Limb (tissue), 2 donors: ENCODE data around the gene GPC6.
"Not testable (repeated sequence)": the region's sequence is repeated elsewhere in the genome, so short reads cannot be mapped to it uniquely, and the experiment has no call there.

Source experiments
- DNase-seq, 2 donors: peaks; one replicate each; pipeline ENCODE4 v3.0.0-alpha.2; 2016; ENCODE audit errors: extremely low spot score in 2 of 2

Gene GPC6

GRCh38 chr13:94339116-94339687 is 1112.6 kb downstream of the GPC6 start:
- DNase-seq, result no peak

- no peak for DNase-seq
Observed at GRCh38 chr13:94342436-94343242, 1116.0 kb downstream of the GPC6 start.

GRCh38 chr13:94343243-94343585 is 1116.6 kb downstream of the GPC6 start:
- no peak for DNase-seq

DNA sequence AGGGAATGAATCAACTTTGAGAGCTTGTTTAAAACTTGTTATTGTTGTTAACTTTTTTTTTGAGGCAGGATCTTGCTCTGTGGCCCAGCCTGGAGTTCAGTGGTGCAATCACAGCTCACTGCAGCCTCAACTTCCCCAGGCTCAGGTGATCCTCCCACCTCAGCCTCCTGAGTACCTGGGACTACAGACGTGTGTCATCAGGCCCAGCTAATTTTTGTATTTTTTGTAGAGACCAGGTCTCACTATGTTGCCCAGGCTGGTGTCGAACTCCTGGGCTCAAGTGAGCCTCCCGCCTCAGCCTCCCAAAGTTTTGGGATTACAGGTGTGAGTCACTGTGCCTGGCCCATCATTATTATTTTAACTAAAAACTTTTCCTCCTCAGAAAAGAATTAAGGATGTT is 1117.1 kb downstream of the GPC6 start:
- DNase-seq, result not testable (repeated sequence)

GRCh38 chr13:94344126-94344818 is 1117.7 kb downstream of the GPC6 start:
- DNase-seq, result no peak

GRCh38 chr13:94345374-94346195 is 1119.0 kb downstream of the GPC6 start:
- DNase-seq, result no peak

- DNase-seq, result no peak
Observed at GRCh38 chr13:94346261-94347019, 1119.8 kb downstream of the GPC6 start.

DNA sequence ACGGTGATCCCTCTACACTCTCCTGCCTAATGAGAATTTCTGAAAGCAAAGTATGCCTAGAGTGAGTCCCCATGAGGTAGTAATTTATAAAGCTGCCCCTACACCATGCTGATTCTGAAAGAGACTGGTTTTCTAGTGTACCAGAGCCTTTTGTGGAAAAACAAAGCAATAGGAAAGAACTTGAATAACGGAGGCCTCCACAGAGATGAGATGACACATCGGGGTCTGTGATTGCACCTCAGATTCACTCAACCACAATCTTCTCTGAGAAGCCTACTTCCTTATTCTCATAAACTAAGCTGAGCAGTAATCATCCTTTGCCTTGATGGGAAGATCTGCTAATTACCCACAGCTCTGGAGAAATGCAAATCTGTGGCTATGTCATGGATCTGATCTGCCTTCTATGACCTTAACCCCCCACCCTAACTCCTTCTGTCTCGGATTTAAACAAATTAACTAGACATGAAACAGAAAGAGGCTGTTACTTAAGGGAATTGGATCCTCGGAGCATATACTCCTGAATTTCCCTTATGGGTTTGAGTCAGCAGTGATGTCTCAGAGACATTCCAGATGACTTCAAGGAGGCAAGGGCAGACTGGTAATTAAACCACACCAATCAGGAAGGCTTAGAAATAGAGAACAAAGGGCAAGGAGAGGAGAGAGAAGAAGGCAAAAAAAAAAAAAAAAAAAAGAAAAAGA is 1124.8 kb downstream of the GPC6 start:
- no peak for DNase-seq

DNA sequence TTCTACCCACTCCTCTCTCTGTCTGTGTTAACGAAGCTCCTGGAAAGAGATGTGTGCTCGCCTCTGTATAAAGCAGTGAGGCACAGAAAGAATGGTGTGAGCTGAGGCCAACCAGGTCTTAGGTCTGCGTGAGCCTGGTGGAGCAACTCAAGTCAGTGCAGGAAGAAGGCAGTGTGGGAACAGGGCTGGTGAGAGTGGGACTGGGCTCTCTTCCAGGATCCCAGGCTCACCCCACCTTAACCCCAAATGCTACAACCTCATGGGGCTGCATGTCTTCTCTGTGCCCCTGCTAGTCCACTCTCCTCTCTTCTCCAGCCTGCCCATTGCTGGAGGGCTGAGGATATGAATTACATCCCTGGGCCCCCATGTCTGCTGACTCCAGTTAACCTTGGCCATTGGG is 1125.5 kb downstream of the GPC6 start:
- DNase-seq, result no peak

DNA sequence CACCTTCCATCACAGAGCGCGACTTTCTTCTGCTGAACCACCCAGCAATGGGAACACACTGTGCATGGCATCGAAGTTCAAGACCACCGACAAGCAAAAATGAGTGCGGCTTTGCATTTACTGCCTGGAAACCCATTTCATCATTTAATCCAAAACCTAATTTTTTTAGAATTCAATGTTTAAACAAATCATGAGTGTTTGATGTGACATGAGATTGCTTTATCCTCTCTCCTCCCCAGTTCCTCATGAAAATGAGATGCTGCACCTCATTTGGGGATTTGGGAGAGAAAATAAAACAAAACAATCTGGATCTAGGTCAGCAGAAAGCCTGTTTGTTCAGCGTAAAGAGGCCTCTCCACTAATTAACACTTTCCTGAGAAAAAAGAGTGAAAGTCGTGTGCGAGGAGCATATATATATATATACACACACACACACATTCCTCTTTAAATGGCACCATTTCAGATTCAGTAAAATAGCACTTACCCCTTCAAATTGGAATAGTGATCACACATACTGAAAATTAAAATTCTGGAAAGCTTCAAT is 1126.6 kb downstream of the GPC6 start:
- DNase-seq, result no peak

DNA sequence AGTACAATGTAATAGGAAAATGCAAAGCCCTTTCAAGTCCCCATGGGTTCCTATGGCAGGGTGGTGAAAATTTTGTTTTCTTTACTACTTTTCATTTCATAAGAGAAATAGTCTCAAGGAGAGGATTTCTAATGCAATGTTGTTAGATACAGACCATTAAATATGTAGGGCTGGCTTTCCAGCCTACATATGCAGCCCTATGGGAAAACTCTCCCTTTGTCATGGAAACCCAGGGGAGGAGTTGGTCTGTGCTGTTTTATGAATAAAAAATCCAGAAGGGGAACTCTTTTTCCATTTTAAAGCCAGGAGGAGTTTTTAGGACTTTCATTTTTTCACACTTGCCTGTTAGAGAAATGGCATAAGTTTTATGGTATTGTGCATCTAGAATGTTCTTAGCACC is 1133.3 kb downstream of the GPC6 start:
- no peak for DNase-seq

DNA sequence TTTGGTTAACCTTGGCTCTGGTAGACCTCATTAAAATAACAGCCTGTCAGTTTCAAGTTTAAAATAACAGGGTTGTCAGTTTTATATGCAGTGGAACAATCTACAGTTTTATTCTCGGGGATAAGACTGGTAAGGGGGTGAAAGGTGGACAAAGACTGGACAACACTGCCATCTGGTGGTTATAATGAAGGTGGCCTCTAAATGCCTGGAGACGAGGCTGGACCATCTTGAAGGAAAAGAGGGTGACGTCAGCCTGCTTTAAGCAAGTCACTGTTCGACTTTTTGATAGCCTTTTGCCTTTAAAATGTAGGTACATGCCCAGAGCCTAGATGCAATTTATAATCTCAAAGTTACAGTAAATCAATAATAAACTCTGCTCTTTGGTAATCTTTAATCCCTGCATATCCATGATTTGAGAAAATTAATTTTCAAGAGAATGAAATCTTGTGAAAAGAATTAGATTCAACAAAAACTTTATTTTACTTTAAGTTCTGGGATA is 1135.9 kb downstream of the GPC6 start:
- DNase-seq, result peak; percentile 79 to 90

- DNase-seq, result no peak
Observed at GRCh38 chr13:94366677-94367076, 1140.1 kb downstream of the GPC6 start.

- peak in 1 of 2 donors; percentile 67 for DNase-seq
Observed at GRCh38 chr13:94369972-94370436, 1143.4 kb downstream of the GPC6 start.

DNA sequence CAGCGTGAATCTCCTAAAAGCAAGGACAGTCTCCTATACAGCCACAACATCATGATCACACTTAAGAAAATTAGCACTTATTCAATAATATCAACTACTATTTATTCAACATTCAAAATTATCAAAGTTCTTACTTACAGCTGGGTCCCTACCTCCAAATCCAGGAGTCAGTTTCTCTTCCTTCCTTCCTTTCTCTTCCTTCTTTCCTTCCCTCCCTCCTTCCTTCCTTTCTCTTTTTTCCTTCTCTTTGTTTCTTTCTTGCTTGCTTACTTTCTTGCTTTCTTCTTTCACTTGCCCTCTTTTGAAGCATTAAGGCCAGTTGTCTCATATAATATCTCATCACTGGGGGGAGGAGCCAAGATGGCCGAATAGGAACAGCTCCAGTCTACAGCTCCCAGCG is 1145.2 kb downstream of the GPC6 start:
- no peak for DNase-seq

- DNase-seq, result no peak
Observed at GRCh38 chr13:94382517-94382916, 1155.9 kb downstream of the GPC6 start.

DNA sequence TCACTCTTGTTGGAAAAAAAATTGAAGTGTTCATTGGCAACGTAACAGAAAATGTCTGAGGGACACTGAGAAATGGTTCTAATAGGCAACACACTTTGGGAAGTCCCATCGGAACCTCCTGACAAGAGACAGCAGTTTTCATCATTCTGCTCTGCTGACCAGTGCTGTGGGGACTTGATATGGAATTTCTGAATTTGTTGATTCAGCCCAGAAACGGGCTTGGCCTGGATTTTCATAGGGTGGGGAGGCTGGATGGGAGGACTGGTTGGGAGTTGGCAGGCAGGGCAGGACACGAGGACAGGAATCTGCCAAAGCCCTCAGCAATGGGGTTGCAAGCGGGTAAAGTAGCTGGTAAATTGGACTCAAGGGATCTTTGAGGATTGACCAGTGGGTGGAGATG is 1156.4 kb downstream of the GPC6 start:
- DNase-seq, result no peak

GRCh38 chr13:94384231-94384905 is 1157.8 kb downstream of the GPC6 start:
- no peak for DNase-seq

DNA sequence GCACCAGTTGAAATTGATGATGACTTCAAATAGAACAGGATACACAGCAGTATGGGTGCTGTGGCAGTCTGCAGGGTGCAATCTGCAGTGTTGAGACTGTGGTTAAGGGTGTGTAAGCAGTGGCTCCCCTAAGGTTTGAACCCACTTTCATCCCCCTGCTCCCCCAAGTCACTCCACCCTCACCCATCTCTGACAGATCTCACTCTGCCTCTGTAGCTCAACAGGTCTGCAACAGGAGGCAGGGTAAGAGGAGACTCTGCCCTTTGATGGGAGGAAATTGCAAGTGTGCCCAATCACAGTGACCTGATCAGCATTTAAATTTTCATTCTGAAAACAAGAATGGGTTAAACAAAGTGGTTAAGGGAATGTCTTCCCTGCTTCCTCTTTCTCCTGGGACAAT is 1160.4 kb downstream of the GPC6 start:
- no peak for DNase-seq
